ENCODE measurements around the gene LIN37.

LIN37 gene

GRCh38 chr19:35775046-35775297 is 26.6 kb downstream of the LIN37 start:
- DNase-seq (ENCODE audit: low read depth) = no peak

DNA sequence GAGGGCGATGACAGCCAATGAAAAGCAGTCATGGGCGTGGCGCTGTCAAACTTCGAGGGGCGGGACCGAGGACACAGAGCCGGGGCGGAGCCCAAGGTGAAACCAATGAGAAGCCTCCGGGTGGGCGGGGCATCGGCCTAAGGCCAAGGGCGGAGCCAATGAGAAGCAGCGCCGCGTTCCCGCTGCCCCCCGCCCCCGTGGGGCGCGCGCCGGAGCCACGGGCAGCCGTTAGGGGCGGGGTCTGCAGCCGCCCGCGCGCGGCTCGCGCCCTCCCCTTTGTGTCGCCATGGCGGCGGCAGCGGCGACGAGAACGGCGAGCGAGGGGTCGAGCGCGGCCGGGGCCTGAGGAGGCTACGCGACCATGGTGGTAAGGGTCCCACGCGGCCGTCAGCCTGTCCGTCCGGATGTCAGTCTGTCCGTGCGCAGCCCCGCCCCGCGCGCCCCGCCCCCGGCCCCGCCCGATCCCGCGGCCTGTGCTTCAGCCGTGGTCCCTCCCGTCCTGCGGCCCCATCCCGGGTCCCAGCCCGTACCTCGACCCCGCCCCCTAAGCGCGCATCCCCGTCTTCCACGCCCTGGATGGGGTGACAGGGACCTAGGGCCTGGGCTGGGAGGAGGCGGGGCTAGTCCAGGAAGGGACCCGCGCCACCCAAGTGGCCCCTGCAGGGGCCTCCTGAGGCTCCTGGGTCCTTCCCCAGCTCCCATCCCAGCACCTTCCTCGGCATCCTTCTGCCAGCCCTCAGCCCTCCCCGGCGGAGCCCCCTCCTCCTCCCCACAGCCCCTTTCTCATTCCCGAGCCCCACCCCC is 27.1 kb downstream of the LIN37 start, which contains the start of gene ARHGAP33:
Gene ARHGAP33 (plus strand): TSS at position 267 of the 804 bp plus-strand sequence. CDS start 95 bp downstream, at position 362.
- DNase-seq (ENCODE audit: low read depth) = peak; percentile 66

DNA sequence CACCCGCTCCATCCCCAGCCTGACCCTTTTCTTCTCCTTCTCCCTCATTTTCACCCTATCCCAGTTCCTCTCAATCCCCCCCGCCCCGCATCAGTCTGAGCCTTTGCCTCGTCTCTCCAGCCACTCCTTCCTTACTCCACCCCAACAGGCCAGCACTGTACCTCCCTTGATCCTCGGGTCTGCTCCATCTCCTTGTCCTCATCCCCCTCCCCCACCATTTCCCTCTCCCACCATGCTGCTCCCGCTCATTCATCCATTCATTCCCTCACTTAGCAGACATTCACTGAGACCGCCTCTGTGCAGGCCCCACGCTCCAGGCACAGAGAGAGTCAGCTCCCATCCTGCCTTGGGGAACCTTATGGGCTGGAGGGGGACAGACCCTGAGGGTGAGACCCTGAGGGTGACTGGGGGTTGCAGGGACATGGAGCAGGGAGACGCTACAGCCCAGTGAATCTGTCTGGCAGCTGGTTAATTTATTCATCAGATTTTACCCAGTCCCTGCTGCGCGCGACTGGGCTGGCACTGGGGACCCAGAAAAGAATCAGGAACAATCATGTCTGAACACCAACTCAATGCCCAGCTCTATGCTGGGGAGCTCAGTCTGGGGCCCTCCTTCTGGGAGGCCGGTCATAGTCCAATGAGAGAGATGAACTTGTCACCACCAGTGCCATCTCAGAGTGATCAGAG is 27.9 kb downstream of the LIN37 start:
- DNase-seq (ENCODE audit: low read depth) = no peak

DNA sequence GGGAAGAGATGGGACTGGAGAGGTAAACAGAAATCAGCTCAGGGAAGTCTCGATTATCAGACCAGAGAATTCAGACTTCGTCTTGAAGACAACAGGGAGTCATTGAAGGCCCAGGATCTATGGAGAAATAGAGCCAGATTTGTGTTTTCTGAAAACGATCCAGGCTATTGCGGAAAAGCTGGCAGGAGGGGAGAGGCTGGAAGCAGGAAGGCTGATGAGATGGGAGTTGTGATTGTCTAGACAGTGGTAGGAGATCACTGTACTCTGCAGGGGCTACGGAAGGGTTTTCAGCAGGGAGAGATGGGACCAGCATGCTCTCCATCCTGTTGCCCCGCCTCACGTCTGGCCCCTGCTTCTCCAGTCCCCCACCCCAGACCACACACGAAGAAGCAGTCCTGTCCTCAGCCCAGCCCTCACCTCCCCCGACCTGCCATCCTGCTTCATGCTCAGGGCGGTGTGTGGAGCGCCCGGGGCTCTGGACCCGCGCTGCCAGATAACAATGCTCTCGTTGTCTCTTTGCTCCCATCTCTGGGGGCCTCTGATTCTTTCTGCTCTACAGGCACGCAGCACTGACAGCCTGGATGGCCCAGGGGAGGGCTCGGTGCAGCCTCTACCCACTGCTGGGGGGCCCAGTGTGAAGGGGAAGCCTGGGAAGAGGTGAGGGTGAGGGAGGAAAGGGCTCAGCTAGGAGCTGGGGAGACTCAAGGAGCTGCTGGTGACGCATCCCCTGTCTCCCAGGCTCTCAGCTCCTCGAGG is 28.9 kb downstream of the LIN37 start:
- DNase-seq (ENCODE audit: low read depth) = no peak

DNA sequence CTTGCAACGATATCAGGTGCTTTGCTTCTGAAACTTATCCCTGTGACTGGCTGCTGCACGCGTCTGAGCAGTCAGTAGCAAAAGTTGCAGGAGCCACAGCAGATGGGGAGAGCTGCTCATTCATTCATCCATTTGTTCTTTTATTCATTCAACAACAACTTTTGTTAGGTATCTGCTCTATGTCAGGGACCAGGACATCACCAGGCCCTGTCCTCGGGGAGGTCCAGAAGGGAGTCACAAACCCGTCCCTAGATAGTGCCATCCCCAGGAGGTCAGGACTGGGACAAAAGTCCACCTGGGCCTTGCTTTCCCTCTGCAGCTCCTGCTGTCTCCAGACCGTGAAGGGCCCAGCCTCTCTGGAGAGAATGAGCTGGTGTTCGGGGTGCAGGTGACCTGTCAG is 29.6 kb downstream of the LIN37 start:
- no peak for DNase-seq (ENCODE audit: low read depth)

- DNase-seq (ENCODE audit: low read depth) = no peak
Observed at GRCh38 chr19:35779033-35779432, 30.7 kb downstream of the LIN37 start.

DNA sequence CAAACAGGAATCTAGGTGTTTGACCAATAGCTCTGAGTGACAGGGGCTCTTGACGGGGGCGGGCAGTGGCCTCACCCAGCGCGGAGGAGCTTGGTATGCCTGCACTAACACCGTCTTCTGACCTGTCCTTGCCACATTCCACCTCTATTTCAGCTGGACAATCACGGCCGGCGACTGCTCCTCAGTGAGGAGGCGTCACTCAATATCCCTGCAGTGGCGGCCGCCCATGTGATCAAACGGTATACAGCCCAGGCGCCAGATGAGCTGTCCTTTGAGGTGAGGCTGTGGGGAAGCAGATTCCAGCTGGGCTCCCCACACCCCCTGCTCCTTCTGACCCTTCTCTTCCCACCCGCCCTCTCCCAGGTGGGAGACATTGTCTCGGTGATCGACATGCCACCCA is 31.7 kb downstream of the LIN37 start:
- no peak for DNase-seq (ENCODE audit: low read depth)

DNA sequence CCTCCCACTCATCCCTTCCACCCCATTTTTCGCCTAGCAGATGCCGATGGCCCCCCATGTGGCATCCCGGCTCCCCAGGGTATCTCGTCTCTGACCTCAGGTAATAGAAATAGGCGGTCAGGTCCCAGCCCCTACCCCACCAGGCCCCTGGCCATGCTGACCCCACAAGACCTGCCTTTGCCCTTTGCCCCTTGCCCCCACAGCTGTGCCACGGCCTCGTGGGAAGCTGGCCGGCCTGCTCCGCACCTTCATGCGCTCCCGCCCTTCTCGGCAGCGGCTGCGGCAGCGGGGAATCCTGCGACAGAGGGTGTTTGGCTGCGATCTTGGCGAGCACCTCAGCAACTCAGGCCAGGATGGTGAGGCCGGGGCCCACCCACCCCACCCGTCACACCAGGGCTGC is 32.3 kb downstream of the LIN37 start:
- no peak for DNase-seq (ENCODE audit: low read depth)

DNA sequence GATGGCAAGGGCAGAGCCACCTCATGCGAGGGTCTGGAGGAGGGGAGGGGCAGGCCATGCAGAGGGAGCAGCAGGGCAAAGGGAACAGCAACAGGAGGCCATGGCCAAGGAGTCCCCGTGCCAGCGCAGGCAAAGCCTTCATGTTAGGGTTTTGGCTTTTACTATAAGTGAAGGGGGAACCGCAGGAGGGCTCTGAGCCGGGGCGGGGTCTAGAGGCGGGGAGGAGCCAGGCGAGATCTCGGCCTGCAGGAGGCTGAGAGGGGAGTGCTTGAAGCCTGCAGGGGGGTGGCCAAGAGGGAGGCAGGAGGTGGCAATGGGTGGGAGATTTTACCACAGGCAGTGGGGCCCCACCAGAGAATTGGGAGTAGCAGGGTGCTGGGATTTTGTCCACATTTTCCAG is 33.3 kb downstream of the LIN37 start:
- no peak for DNase-seq (ENCODE audit: low read depth)

- no peak for DNase-seq (ENCODE audit: low read depth)
Observed at GRCh38 chr19:35782589-35782988, 34.2 kb downstream of the LIN37 start.

- no peak for DNase-seq (ENCODE audit: low read depth)
Observed at GRCh38 chr19:35783469-35784434, 35.4 kb downstream of the LIN37 start.

DNA sequence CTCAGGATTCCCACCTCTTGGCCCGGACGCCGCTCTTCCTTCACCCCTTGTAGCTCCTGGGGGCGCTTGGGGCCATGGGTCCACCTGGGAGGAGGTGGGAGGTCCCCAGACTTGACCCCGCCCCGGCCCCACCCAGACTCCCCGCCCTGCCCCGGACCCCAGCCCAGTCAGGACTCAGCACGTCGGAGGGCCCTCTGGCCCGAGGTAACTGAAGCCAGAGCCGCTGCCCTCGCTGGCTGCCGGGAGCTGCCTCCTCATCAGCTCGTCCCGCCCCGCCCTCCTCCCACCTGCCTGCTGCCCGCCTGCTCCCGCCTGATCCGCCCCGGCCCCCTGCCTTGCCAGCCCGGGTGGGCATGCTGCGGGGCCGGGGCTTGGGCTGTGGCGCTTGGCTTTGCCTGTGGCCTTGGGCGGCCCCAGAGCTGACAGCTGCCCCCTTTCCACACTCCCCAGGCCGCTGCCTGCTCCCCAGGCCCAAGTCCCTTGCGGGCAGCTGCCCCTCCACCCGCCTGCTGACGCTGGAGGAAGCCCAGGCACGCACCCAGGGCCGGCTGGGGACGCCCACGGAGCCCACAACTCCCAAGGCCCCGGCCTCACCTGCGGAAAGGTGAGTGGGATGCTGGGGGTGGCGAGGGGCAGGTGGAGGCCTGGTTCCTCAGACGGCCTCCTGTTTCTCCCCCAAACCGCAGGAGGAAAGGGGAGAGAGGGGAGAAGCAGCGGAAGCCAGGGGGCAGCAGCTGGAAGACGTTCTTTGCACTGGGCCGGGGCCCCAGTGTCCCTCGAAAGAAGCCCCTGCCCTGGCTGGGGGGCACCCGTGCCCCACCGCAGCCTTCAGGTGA is 36.3 kb downstream of the LIN37 start:
- no peak for DNase-seq (ENCODE audit: low read depth)

- no peak for DNase-seq (ENCODE audit: low read depth)
Observed at GRCh38 chr19:35785339-35785627, 36.9 kb downstream of the LIN37 start.

DNA sequence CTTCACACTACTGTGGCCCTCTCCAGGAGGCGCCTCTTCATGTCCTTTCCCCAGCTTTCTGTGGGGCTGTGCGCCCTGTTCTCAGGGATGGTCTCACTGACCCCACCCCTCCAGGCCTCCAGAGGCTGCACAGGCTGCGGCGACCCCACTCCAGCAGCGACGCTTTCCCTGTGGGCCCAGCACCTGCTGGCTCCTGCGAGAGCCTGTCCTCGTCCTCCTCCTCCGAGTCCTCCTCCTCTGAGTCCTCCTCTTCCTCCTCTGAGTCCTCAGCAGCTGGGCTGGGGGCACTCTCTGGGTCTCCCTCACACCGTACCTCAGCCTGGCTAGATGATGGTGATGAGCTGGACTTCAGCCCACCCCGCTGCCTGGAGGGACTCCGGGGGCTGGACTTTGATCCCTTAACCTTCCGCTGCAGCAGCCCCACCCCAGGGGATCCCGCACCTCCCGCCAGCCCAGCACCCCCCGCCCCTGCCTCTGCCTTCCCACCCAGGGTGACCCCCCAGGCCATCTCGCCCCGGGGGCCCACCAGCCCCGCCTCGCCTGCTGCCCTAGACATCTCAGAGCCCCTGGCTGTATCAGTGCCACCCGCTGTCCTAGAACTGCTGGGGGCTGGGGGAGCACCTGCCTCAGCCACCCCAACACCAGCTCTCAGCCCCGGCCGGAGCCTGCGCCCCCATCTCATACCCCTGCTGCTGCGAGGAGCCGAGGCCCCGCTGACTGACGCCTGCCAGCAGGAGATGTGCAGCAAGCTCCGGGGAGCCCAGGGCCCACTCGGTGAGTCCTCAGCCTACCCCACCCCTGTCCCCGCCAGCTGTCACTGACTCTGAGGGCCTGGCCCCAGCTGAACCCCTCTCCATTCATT is 38.2 kb downstream of the LIN37 start:
- DNase-seq (ENCODE audit: low read depth) = no peak

DNA sequence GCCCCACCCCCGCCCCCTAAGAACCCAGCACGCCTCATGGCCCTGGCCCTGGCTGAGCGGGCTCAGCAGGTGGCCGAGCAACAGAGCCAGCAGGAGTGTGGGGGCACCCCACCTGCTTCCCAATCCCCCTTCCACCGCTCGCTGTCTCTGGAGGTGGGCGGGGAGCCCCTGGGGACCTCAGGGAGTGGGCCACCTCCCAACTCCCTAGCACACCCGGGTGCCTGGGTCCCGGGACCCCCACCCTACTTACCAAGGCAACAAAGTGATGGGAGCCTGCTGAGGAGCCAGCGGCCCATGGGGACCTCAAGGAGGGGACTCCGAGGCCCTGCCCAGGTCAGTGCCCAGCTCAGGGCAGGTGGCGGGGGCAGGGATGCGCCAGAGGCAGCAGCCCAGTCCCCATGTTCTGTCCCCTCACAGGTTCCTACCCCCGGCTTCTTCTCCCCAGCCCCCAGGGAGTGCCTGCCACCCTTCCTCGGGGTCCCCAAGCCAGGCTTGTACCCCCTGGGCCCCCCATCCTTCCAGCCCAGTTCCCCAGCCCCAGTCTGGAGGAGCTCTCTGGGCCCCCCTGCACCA is 38.9 kb downstream of the LIN37 start:
- no peak for DNase-seq (ENCODE audit: low read depth)

DNA sequence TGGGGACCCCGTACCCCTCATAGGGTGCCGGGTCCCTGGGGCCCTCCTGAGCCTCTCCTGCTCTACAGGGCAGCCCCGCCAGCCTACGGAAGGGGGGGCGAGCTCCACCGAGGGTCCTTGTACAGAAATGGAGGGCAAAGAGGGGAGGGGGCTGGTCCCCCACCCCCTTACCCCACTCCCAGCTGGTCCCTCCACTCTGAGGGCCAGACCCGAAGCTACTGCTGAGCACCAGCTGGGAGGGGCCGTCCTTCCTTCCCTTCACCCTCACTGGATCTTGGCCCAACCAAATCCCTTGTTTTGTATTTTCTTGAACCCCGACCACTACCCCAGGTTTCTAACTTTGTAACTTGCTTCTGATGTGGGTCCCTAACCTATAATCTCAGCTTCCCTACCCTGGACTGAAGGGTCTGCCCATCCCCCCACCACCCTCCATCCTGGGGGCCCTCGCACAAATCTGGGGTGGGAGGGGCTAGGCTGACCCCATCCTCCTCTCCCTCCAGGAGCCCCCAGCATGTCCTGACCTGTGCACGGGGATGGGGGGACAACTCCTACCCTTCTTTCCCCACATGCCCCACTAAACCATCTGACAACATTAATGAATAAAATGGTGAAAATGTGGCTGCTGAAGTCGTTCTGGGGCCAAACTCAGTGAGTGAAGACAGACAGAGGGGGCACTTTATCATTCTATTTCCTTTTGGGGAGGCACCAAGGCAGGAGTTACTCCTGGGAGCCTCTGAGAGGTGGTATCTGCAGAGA is 40.0 kb downstream of the LIN37 start:
- no peak for DNase-seq (ENCODE audit: low read depth)

- no peak for DNase-seq (ENCODE audit: low read depth)
Observed at GRCh38 chr19:35789195-35789977, 41.0 kb downstream of the LIN37 start.
